GM12875 (cell line): Measurements from ENCODE around the gene STX1A.
"Not testable (repeated sequence)": the region's sequence is repeated elsewhere in the genome, so short reads cannot be mapped to it uniquely, and the experiment has no call there.

ENCODE experiments used
- H3K4me3 ChIP-seq: one replicate; pipeline ENCODE4 v1.5.1; 2011; ENCODE audit warnings: low read depth, low read length, control low read depth
- CTCF ChIP-seq: IDR thresholded peaks from 2 replicates; pipeline ENCODE4 v1.5.1; 2011; ENCODE audit warnings: low read depth, mild to moderate bottlenecking, control low read depth, inconsistent platforms, low read length, moderate library complexity, borderline replicate concordance; ENCODE audit not compliant: insufficient read depth

The STX1A gene

GRCh38 chr7:73716318-73716890, 3.1 kb downstream of the STX1A start:
- H3K4me3 ChIP-seq: no peak overlapping the region
- no peak for TF ChIP-seq CTCF

GRCh38 chr7:73715648-73716317, 3.7 kb downstream of the STX1A start:
- no peak for TF ChIP-seq CTCF
- no peak overlapping the region for H3K4me3 ChIP-seq

- not testable (repeated sequence) for H3K4me3 ChIP-seq
Observed at GRCh38 chr7:73713319-73713718, 6.2 kb downstream of the STX1A start.

- no peak overlapping the region for H3K4me3 ChIP-seq
- TF ChIP-seq CTCF: no peak
Observed at GRCh38 chr7:73712773-73713172, 6.7 kb downstream of the STX1A start.

GRCh38 chr7:73708961-73709549, 10.4 kb downstream of the STX1A start:
- TF ChIP-seq CTCF: no peak
- no peak overlapping the region for H3K4me3 ChIP-seq

- TF ChIP-seq CTCF: no peak
- H3K4me3 ChIP-seq: no peak overlapping the region
Observed at GRCh38 chr7:73707045-73707631, 12.3 kb downstream of the STX1A start.

- TF ChIP-seq CTCF: no peak
Observed at GRCh38 chr7:73706126-73707044, 13.1 kb downstream of the STX1A start.

More at GRCh38 chr7:73706126-73707044, 13.1 kb downstream of the STX1A start:
- no peak overlapping the region for H3K4me3 ChIP-seq
